Liver (tissue), 9 donors: ENCODE results near the gene ADAMTS2. TPM values are rescaled to one million over a fixed set of nuclear protein-coding genes. Genes with fewer than 3 reads are reported as not detected.

Experiments used
- DNase-seq: peaks from one replicate; pipeline ENCODE4 v3.0.0-alpha.2; 2017; ENCODE audit warnings: low spot score
- H3K27ac ChIP-seq, 2 donors: one replicate each; pipeline ENCODE4 v1.7.0; 2013; ENCODE audit warnings: inconsistent platforms in 2 of 2, low read length in 2 of 2, control low read depth in 1 of 2, low read depth in 1 of 2, mild to moderate bottlenecking in 1 of 2
- H3K27me3 ChIP-seq, 4 donors: one replicate each; pipeline versions ENCODE4 v1.6.1 to v1.7.0; 2013; ENCODE audit warnings: low read length in 3 of 4, inconsistent platforms in 1 of 4, mild to moderate bottlenecking in 1 of 4, moderate library complexity in 1 of 4; ENCODE audit not compliant: control insufficient read depth in 4 of 4, insufficient read depth in 4 of 4
- H3K36me3 ChIP-seq, 4 donors: one replicate each; pipeline versions ENCODE4 v1.6.1 to v1.7.0; 2013; ENCODE audit warnings: low read length in 3 of 4, mild to moderate bottlenecking in 3 of 4, low read depth in 1 of 4, moderate library complexity in 1 of 4; ENCODE audit not compliant: control insufficient read depth in 4 of 4, insufficient read depth in 3 of 4
- H3K4me1 ChIP-seq, 4 donors: one replicate each; pipeline versions ENCODE4 v1.6.1 to v1.7.0; 2013; ENCODE audit warnings: low read length in 3 of 4, mild to moderate bottlenecking in 3 of 4, moderate library complexity in 1 of 4; ENCODE audit not compliant: control insufficient read depth in 4 of 4, insufficient read depth in 4 of 4
- H3K4me3 ChIP-seq, 3 donors: one replicate each; pipeline versions ENCODE4 v1.6.1 to v1.7.0; 2013; ENCODE audit warnings: low read length in 3 of 3, control low read depth in 1 of 3, low read depth in 1 of 3, mild to moderate bottlenecking in 1 of 3
- H3K9ac ChIP-seq, 2 donors: one replicate each; pipeline ENCODE4 v1.7.0; 2013; ENCODE audit warnings: low read length in 2 of 2, mild to moderate bottlenecking in 2 of 2, moderate library complexity in 2 of 2, control low read depth in 1 of 2, low read depth in 1 of 2
- H3K9me3 ChIP-seq, 4 donors: one replicate each; pipeline versions ENCODE4 v1.6.1 to v1.7.0; 2013; ENCODE audit warnings: low read length in 3 of 4; ENCODE audit not compliant: control insufficient read depth in 4 of 4
- ATF3 ChIP-seq: IDR thresholded peaks from 2 replicates; pipeline ENCODE4 v1.6.1; 2016; ENCODE audit warnings: antibody characterized with exemption
- CTCF ChIP-seq: fragments of 150-350 bp; IDR thresholded peaks from 2 replicates; pipeline ENCODE4 v1.5.1; 2017; ENCODE audit warnings: improper control_type of control experiment, low read depth, low read length; ENCODE audit not compliant: missing input control
- EGR1 ChIP-seq, 2 donors: IDR thresholded peaks; 2 replicates each; pipeline ENCODE4 v1.6.1; 2016 to 2018; ENCODE audit warnings: antibody characterized with exemption in 2 of 2, low read depth in 2 of 2
- FOXA1 ChIP-seq: IDR thresholded peaks from 2 replicates; pipeline ENCODE4 v1.6.1; 2016; ENCODE audit warnings: antibody characterized with exemption
- FOXA2 ChIP-seq: IDR thresholded peaks from 2 replicates; pipeline ENCODE4 v1.6.1; 2016; ENCODE audit warnings: antibody characterized with exemption
- GABPA ChIP-seq, 2 donors: IDR thresholded peaks in 1 of 2; conservative IDR thresholded peaks in 1 of 2; 2 replicates each; pipeline ENCODE4 v1.6.1; 2016; ENCODE audit warnings: antibody characterized with exemption in 2 of 2, mild to moderate bottlenecking in 1 of 2, moderate library complexity in 1 of 2
- HNF4A ChIP-seq, 2 donors: conservative IDR thresholded peaks; 2 replicates each; pipeline ENCODE4 v1.6.1; 2016; ENCODE audit warnings: antibody characterized with exemption in 2 of 2, mild to moderate bottlenecking in 2 of 2
- HNF4G ChIP-seq: IDR thresholded peaks from 2 replicates; pipeline ENCODE4 v1.6.1; 2016; ENCODE audit warnings: antibody characterized with exemption
- JUND ChIP-seq, 2 donors: IDR thresholded peaks; 2 replicates each; pipeline ENCODE4 v1.6.1; 2016; ENCODE audit warnings: antibody characterized with exemption in 2 of 2
- MAX ChIP-seq: IDR thresholded peaks from 2 replicates; pipeline ENCODE4 v1.6.1; 2016; ENCODE audit warnings: antibody characterized with exemption
- NR2F2 ChIP-seq: IDR thresholded peaks from 2 replicates; pipeline ENCODE4 v1.6.1; 2016; ENCODE audit warnings: antibody characterized with exemption
- RAD21 ChIP-seq, 2 donors: IDR thresholded peaks; 2 replicates each; pipeline ENCODE4 v1.6.1; 2016; ENCODE audit warnings: antibody characterized with exemption in 2 of 2, mild to moderate bottlenecking in 2 of 2
- REST ChIP-seq: IDR thresholded peaks from 2 replicates; pipeline ENCODE4 v1.6.1; 2016; ENCODE audit warnings: antibody characterized with exemption, mild to moderate bottlenecking
- RXRA ChIP-seq, 2 donors: IDR thresholded peaks; 2 replicates each; pipeline ENCODE4 v1.6.1; 2017 to 2018; ENCODE audit warnings: antibody characterized with exemption in 2 of 2, mild to moderate bottlenecking in 1 of 2
- SP1 ChIP-seq: IDR thresholded peaks from 2 replicates; pipeline ENCODE4 v1.6.1; 2018; ENCODE audit warnings: antibody characterized with exemption, mild to moderate bottlenecking
- TAF1 ChIP-seq: conservative IDR thresholded peaks from 2 replicates; pipeline ENCODE4 v1.6.1; 2016; ENCODE audit warnings: antibody characterized with exemption, mild to moderate bottlenecking
- YY1 ChIP-seq: IDR thresholded peaks from 2 replicates; pipeline ENCODE4 v1.6.1; 2016; ENCODE audit warnings: antibody characterized with exemption, mild to moderate bottlenecking
- ZBTB33 ChIP-seq: IDR thresholded peaks from 2 replicates; pipeline ENCODE4 v1.6.1; 2016; ENCODE audit warnings: antibody characterized with exemption
- WGBS: extraction: QIAGEN DNeasy Blood & Tissue Kit; methylation state at CpG from one replicate; pipeline ENCODE4 v1.1.7; 2013; 5-methylcytosine and 5-hydroxymethylcytosine counted together
- polyA plus RNA-seq, 2 donors: library from polyadenylated mRNA; stranded (reverse) in 1 of 2; unstranded in 1 of 2; fragments of 200-250 nt in 1 of 2; fragments of >200 nt in 1 of 2; fragmentation: Nextera tagmentation in 1 of 2; extraction: Ambion mirVana in 1 of 2; gene quantifications; one replicate each; pipeline versions ENCODE4 v1.2.1 to v1.2.3, GENCODE V29; 2013 to 2015
- total RNA-seq, 2 donors: library from RNA; depleted of rRNA; stranded (reverse); fragments of >200 nt; gene quantifications; one replicate each; pipeline ENCODE4 v1.2.3, GENCODE V29; 2014
- donor health status: healthy.
- donor health status: healthy.
- donor health status: healthy.
- donor health status: healthy.
- donor health status: healthy.

ADAMTS2 gene
- total and polyA plus RNA-seq, 4 donors: 2.7 to 24.3 (median 12.0) TPM

- Histone ChIP-seq H3K9me3 (peaks cover 0 to 3% (median 2%) of the 10 kb centered on the region in 4 donors), H3K4me1 (peaks cover 0 to 3% (median 0%) of the 10 kb centered on the region in 4 donors), H3K27ac (peak overlapping the region in 1 of 2 donors; percentile 54), H3K4me3 (no peak overlapping the region), H3K9ac (no peak overlapping the region), H3K27me3 (no peaks in the 10 kb centered on the region), H3K36me3 (no peaks in the 10 kb centered on the region)
- no peak for DNase-seq
- TF ChIP-seq EGR1 (IDR thresholded peaks at IDR 0.05; ENCODE audit: low read depth in 2 of 2): no peak
- no peak for TF ChIP-seq MAX
- no peak for TF ChIP-seq SP1
- no peak for TF ChIP-seq RXRA (IDR thresholded peaks at IDR 0.05)
- TF ChIP-seq TAF1: no peak
- no peak for TF ChIP-seq HNF4G
- TF ChIP-seq ATF3: no peak
- TF ChIP-seq FOXA2: no peak
- TF ChIP-seq NR2F2: no peak
- no peak for TF ChIP-seq HNF4A (conservative IDR thresholded peaks at IDR 0.05)
- no peak for TF ChIP-seq ZBTB33
- no peak for TF ChIP-seq GABPA (IDR thresholded peaks at IDR 0.05 in 1 of 2, conservative IDR thresholded peaks at IDR 0.05 in 1 of 2)
- TF ChIP-seq REST: no peak
- TF ChIP-seq JUND (IDR thresholded peaks at IDR 0.05): no peak
- no peak for TF ChIP-seq CTCF
- no peak for TF ChIP-seq RAD21 (IDR thresholded peaks at IDR 0.05)
- no peak for TF ChIP-seq YY1
- no peak for TF ChIP-seq FOXA1
- 84% methylated on average over 22 of the region's 22 CpGs for WGBS
These were observed 49.0 kb downstream of the ADAMTS2 start for GRCh38 chr5:179296150-179296821.
